ENCODE data around the gene LPGAT1.

- TF ChIP-seq POLR2A (IDR thresholded peaks at IDR 0.05): no peak
- TF ChIP-seq, protein P1, sequence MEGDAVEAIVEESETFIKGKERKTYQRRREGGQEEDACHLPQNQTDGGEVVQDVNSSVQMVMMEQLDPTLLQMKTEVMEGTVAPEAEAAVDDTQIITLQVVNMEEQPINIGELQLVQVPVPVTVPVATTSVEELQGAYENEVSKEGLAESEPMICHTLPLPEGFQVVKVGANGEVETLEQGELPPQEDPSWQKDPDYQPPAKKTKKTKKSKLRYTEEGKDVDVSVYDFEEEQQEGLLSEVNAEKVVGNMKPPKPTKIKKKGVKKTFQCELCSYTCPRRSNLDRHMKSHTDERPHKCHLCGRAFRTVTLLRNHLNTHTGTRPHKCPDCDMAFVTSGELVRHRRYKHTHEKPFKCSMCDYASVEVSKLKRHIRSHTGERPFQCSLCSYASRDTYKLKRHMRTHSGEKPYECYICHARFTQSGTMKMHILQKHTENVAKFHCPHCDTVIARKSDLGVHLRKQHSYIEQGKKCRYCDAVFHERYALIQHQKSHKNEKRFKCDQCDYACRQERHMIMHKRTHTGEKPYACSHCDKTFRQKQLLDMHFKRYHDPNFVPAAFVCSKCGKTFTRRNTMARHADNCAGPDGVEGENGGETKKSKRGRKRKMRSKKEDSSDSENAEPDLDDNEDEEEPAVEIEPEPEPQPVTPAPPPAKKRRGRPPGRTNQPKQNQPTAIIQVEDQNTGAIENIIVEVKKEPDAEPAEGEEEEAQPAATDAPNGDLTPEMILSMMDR (IDR thresholded peaks at IDR 0.05): no peak
Observed at GRCh38 chr1:211699059-211699458, 131.5 kb downstream of the LPGAT1 start.

Data from thyroid gland (tissue), 4 donors.